NCI-H524 (cell line): ENCODE results near the gene SLC66A1.

Source experiments
- DNase-seq, 2 experiments: peaks; one replicate each; lab custom pipeline; 2025; lab: John Stamatoyannopoulos, UW

SLC66A1 gene

DNA sequence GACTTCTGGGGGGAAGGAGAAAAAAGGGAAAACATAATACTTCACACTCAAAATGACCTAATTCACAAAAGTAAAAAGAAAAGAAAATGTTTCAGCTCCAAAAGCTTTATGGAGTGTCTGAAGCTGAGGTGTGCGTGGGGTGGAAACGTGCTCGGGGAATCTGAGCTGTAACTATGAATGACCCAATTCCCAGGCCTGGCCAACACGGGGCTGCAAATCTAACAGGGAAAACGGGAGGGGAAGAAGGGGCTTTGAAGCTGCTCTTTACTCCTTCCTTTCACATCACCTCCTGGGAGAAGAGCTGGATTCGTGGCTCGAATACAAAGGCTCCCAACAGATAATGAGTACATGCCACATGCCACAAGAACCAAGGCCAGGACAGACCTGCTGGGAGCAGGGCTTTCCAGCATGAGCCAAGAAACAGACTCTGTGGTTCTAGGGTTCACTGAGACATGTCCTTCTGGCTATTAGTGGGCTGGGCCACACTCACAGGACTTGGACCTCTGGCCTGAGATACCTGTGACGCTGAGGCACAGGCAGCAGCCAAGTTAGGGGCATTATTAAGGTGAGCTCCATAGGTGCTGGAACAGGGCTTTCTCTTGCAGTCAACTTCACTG, 51.5 kb downstream of the SLC66A1 start:
- no peak for DNase-seq

- no peak for DNase-seq
Observed at GRCh38 chr1:19365721-19366120, 53.6 kb downstream of the SLC66A1 start.

- DNase-seq, result no peak
Observed at GRCh38 chr1:19366599-19367536, 54.7 kb downstream of the SLC66A1 start.

DNA sequence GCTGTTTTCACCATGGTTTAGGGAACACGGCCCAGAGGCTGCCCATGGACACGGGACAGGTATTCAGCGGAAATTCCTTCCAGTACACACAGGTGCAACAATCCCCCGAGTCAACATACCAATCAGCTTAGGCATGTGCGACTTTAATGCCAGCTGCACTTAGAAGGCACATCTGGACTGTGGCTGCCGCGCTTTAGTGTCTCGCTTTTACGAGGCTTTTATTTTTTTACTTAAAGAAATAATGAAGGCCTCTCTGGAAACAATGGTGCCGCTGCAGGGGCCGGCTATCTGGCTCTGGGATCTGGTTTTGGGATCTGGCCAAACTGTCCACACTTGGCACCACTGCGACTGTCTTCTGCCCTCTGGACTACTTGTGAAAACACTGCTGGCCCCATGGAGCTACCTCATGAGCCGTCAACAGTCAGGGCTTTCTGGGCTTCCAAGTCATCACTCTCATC, 55.5 kb downstream of the SLC66A1 start:
- DNase-seq, result no peak

DNA sequence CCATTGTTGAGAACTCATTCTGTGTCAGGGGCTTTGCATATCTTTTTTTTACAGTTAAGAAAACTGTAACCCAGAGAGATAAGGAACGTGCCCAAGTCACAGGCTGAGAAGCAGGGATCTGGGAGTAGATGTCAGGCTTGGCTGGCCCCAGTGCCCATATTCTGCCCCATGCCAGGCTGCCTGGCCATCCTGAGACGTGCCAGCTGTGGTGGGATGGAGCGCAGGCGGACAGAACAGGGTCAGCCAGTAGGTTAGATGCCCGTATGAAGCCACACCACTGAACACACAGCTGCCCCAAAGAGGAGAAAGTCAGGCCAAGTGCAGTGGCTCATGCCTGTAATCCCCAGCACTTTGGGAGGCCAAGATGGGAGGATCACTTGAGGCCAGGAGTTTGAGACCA, 55.9 kb downstream of the SLC66A1 start:
- DNase-seq, result no peak

DNA sequence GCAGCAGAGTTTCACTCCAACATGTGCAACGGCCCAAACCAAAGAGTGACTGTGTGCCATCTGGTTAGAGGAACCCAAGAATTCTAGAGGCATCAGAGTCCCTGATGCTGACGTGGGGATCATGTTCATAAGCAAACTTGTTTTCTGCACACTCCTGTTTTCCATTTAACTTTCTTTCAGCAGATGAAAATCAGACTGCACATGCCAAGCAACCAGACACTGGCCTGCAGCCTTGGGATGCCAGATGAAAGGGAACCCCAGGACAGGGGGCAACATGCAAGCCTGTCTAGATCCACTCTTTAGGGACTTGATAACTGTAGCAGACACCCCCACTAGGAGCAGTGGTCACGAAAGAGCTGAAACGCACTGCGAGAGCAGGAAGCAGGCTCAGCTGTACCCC, 56.8 kb downstream of the SLC66A1 start:
- DNase-seq, result no peak

- no peak for DNase-seq
Observed at GRCh38 chr1:19369396-19370090, 57.4 kb downstream of the SLC66A1 start.

DNA sequence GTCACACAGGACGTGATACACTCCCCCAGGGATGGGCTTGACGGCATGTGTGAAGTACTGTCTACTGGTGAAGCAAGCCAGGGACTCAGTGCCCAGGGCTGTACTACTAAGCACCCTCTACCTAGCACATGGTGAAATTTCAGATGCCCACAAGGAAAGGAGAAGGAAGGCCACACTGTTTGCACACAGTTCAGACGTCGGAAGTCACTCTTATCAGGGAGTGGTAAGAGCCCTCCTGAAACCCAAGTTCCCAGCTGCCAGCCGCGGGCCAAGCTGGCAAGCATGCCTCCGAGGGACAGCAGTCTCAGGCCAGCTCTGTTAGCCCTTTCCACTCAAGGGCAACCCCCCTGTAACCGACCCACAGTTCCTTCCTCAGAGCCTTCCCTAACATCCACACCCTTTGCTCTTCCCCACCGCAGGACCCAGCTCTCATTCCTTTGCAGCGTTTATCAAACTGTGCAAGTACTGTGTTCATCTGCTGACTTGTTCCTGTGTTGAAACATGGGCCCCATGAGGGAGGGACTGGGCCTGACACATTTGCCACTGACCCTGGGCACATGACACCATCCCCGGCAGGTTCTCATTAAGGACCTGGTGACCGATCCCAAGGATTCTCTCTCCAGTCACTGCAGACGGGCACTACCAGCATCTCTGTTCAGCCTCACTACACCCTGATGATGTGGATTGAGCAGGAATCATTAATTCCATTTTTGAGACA, 58.5 kb downstream of the SLC66A1 start:
- no peak for DNase-seq

GRCh38 chr1:19371226-19372135, 59.4 kb downstream of the SLC66A1 start:
- DNase-seq, result no peak

DNA sequence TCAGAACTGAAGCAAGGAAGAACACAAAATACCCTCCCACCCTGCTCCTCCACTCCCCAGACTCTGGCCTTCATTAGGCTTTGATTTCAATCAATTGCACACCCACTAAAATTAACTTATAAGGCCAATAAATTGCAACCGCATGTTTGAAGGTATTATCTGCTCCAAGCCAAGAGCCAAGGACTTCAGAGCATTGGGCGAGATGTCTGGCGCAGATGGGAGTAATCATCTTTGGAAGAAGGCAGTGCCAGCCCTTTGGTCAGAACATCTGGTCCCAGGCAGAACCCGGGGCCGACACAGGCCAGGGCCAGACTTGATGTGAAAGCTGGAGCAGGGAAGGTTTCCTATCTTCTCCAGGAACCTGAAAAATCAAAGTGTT, 60.0 kb downstream of the SLC66A1 start:
- no peak for DNase-seq

- DNase-seq, result no peak
Observed at GRCh38 chr1:19372602-19373001, 60.5 kb downstream of the SLC66A1 start.

DNA sequence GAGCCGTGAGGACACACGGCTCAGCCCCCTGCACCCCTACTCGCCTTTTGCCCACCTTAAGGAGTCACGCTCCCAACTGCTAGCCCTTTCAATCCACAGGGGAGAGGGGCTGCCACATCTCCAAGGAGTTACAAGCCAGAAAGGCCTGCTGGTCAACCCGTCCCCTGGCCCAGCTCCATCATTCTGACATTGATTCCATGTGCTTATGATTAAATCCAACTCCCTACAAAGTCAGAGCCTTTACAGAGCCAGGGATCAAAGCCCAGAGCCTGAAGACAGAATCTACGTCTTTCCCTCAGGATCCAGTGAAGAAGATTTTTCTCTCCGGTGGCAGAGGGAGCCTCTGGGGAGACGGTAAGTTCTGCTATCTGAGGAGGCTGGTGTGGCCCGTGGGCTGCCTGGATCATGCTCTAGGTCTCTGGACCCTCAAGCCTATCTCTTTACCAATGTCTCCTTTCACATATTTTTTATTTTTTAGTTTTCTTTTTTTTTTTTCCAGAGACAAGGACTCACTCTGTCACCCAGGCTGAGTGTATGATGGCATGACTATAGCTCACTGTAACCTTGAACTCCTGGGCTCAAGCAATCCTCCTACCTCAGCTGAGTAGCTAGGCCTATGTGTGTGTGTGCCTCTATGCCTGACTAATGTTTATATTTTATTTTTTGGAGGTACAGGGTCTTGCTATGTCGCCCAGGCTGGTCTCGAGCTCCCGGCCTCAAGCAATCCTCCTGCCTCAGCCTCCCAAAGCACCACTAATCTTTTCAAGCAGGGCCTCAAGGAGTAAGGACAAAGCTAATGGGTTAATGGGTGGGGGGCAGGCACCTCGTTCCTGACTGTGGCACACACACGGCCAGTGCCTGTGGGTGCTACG, 61.3 kb downstream of the SLC66A1 start:
- DNase-seq, result no peak

- peak in 1 of 2 experiments; percentile 8 for DNase-seq
Observed at GRCh38 chr1:19374083-19374801, 62.1 kb downstream of the SLC66A1 start.

DNA sequence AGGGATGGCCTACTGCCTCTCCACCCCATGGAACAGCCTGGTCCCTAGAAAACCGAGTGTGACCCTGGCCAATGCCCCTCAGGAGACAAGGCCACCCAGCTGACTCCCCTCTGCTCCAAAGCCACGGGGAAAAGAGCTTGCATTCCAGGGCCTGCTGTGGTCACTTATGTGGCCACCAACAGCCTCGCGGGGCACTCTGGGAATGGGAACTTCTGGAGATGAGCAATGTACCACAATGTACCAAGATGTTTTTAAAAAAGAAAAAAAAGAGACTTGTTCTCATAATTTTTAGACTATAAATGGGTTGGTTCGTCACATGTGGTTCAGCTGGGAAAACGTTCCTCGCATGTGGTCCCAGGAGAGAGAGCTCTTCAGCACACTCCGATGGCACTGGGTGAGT, 62.8 kb downstream of the SLC66A1 start:
- no peak for DNase-seq

GRCh38 chr1:19375631-19376400, 63.7 kb downstream of the SLC66A1 start:
- DNase-seq, result no peak

- DNase-seq, result no peak
Observed at GRCh38 chr1:19376428-19377372, 64.6 kb downstream of the SLC66A1 start.
